GM19324 (cell line): ENCODE measurements around the gene SEMA3F.

Source experiments
- ATAC-seq: cut with Tn5 transposase; IDR thresholded peaks from one replicate; pipeline ENCODE4 v1.9.1; 2021; ENCODE audit warnings: mild to moderate bottlenecking, moderate library complexity; ENCODE audit not compliant: unreplicated experiment, low FRiP score

Gene SEMA3F

GRCh38 chr3:50155491-50155878 is 361 bp downstream of the SEMA3F start:
- ATAC-seq = no peak

- ATAC-seq = no peak
Observed at GRCh38 chr3:50155891-50156290, 767 bp downstream of the SEMA3F start.

- ATAC-seq = no peak
Observed at GRCh38 chr3:50156549-50157493, 1.7 kb downstream of the SEMA3F start.

GRCh38 chr3:50157827-50158529 is 2.9 kb downstream of the SEMA3F start:
- ATAC-seq = no peak

- no peak for ATAC-seq
Observed at GRCh38 chr3:50158530-50159146, 3.5 kb downstream of the SEMA3F start.

GRCh38 chr3:50160561-50160983 is 5.4 kb downstream of the SEMA3F start:
- no peak for ATAC-seq

GRCh38 chr3:50161320-50161719 is 6.2 kb downstream of the SEMA3F start:
- no peak for ATAC-seq

GRCh38 chr3:50162034-50162883 is 7.1 kb downstream of the SEMA3F start:
- no peak for ATAC-seq

GRCh38 chr3:50163572-50164455 is 8.7 kb downstream of the SEMA3F start:
- ATAC-seq = no peak

- ATAC-seq = no peak
Observed at GRCh38 chr3:50164481-50164880, 9.4 kb downstream of the SEMA3F start.

- ATAC-seq = no peak
Observed at GRCh38 chr3:50164984-50165909, 10.1 kb downstream of the SEMA3F start.

- no peak for ATAC-seq
Observed at GRCh38 chr3:50165910-50166538, 10.9 kb downstream of the SEMA3F start.

- ATAC-seq = no peak
Observed at GRCh38 chr3:50166620-50167019, 11.5 kb downstream of the SEMA3F start.

- no peak for ATAC-seq
Observed at GRCh38 chr3:50167069-50167840, 12.1 kb downstream of the SEMA3F start.

- no peak for ATAC-seq
Observed at GRCh38 chr3:50167841-50168209, 12.7 kb downstream of the SEMA3F start.

GRCh38 chr3:50168388-50168787 is 13.3 kb downstream of the SEMA3F start:
- no peak for ATAC-seq

GRCh38 chr3:50168791-50169190 is 13.7 kb downstream of the SEMA3F start:
- ATAC-seq = no peak
